Left renal cortex interstitium (tissue), 4 donors: Measurements from ENCODE around the gene CSPG4. TPM values are rescaled to one million over a fixed set of nuclear protein-coding genes. Genes with fewer than 3 reads are reported as not detected.
"Not testable (repeated sequence)": the region's sequence is repeated elsewhere in the genome, so short reads cannot be mapped to it uniquely, and the experiment has no call there.

ENCODE experiments used
- DNase-seq, 4 donors: peaks; one replicate each; pipeline ENCODE4 v3.0.0-alpha.2; 2013; ENCODE audit warnings: low read depth in 4 of 4, low spot score in 2 of 4, missing footprints in 1 of 4
- polyA plus RNA-seq, 4 donors: library from polyadenylated mRNA; unstranded; fragments of 120-200 nt; gene quantifications; one replicate each; pipeline ENCODE4 v1.2.1, GENCODE V29; 2013; ENCODE audit not compliant: insufficient read length in 4 of 4

Gene CSPG4
- polyA plus RNA-seq, 4 donors: 6.9 to 10.2 (median 9.4) TPM

- no peak for DNase-seq
Measured at GRCh38 chr15:75725006-75725718, 12.5 kb upstream of the CSPG4 start.

GRCh38 chr15:75723847-75724660, 11.4 kb upstream of the CSPG4 start:
- DNase-seq: peak; percentile 82 to 95 (median 86)

DNA sequence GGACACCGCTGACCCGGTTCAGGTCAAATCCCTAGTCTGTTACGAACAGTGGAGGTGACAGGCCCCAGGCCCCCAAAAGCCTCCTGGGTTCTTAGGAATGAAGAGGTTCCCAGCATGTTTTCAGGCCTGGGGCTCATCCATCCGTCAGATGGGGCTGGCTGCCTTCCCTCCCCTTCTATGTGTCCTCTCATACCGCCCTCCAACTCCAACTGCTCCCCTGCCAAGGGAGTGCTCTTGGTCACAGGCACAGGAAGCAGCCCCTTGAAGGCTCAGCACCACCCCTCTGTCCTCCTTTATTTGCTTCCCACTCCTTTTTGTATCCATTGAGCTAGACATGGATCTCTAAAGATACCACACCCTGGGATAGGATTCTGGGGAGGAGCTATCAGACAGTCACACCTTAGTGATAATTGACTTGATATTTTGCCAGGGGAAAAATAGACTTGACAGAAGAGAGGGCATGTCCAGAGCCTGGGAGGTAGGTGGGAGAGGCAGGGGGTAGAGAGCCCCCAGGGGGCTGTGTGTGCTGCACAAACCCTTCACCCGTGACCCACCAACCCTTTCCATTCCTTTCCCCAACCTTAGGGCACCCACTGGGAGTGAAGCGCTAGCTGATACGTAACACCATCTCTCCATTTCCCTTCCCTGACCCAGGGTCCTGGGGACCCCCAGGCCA, 10.7 kb upstream of the CSPG4 start:
- DNase-seq: no peak

- no peak for DNase-seq
Measured at GRCh38 chr15:75721923-75722870, 9.5 kb upstream of the CSPG4 start.

GRCh38 chr15:75721480-75721922, 8.9 kb upstream of the CSPG4 start:
- DNase-seq: no peak

- no peak for DNase-seq
Measured at GRCh38 chr15:75720787-75721479, 8.3 kb upstream of the CSPG4 start.

DNA sequence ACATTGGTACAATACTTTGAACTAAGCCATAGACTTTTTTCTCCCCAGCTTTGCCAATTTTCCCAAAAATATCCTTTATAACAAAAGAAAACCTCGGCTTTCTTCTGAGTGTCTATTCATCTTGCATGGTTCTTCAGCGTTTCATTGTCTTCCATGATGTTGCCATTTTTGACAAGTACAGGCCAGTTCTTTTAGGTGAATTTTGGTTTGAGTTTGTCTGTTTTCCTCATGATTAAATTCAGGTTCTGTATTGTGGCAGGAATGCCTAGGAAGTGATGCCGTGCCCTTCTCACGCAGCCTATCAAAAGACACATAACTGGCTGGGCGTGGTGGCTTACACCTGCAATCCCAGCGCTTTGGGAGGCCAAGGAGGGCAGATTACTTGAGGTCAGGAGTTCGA, 7.6 kb upstream of the CSPG4 start:
- DNase-seq: no peak

DNA sequence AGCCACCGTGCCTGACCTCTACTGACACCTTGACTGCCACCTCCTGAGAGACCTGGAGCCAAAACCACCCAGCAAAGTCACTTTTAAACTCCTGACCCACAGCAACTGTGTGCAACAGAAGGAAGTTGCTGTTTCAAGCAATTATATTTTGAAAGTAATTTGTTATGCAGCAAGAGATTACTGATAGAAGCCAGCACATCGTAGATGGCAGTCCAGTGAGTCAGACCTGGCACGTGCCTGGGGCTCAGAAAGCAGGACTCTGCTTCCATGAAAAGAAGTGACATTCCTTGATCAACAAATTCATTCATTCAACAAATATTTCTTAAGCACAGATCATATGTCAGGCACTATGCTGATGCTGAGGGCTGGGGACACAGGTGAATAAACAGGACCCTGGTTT, 5.7 kb upstream of the CSPG4 start:
- no peak for DNase-seq

GRCh38 chr15:75717001-75717400, 4.4 kb upstream of the CSPG4 start:
- DNase-seq: not testable (repeated sequence)

GRCh38 chr15:75716249-75716950, 3.8 kb upstream of the CSPG4 start:
- DNase-seq: not testable (repeated sequence)

DNA sequence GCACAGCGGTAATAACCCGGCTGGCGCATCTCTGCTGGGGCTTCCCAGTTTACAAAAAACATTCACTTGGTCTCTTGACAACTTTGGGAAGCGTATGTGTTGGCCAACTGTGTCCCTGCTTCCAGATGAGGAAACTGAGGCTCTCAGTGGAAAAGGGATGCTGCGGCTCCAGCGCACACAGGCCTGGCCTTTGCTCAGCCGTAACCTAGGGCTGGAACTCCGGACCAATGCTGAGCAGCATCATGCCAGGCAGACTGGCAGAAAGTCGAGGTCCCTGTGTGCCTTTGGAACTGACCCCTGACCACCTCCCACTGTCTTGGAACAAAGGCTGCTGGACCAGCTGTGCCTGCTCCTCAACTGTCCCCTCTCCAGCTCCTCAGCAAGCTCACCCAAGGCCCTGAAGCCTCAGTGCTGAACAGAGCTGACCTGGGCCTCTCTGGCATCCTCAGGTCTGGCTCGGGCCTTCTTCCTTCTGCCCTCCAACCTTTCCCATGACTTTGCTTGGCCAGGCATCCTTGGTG, 2.7 kb upstream of the CSPG4 start:
- not testable (repeated sequence) for DNase-seq

DNA sequence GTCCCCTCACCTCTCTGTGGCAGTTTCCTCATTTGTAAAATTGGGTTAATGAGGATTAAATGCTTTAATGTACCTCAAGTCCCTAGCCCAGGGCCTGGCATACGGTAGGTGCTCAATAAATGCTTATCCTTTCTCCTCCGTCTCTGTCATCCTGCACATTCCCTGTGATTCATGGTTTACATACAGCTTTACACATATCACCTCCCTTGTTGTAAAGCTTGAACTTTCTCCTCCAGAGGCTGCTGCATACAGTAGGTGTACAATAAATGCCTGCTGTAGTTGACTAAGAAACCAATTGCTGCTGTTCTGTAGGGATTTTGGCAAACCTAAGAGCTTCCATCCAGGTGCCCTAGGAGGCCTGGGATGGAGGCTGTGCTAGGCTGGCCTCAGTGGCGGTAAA, 1.5 kb upstream of the CSPG4 start:
- no peak for DNase-seq

GRCh38 chr15:75713338-75713895, 769 bp upstream of the CSPG4 start:
- DNase-seq: peak in 1 of 4 donors; percentile 36

- not testable (repeated sequence) for DNase-seq
Measured at GRCh38 chr15:75711495-75711894, 1.2 kb downstream of the CSPG4 start.

DNA sequence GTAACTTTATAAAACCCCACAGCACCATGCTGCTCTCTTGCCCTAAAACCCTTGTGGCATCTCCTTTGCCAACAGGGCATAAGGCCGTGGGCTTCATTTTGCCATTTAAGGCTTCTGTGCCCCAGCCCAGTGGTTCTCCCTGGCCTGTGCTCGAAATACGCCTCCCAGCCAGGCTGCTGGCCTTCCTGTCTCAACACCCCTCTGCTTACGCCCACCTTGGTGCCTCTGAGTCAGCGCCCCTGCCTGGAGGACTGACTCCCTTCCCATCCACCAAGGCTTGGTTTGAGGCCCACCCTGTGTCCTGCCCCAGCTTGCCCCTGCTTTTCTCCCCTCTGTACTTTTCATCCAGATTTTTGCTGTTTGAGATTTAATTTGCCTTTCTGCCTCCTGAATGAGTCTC, 1.8 kb downstream of the CSPG4 start:
- DNase-seq: not testable (repeated sequence)

- DNase-seq: not testable (repeated sequence)
Measured at GRCh38 chr15:75709458-75709857, 3.2 kb downstream of the CSPG4 start.

- DNase-seq: no peak
Measured at GRCh38 chr15:75706682-75706954, 6.0 kb downstream of the CSPG4 start.

- no peak for DNase-seq
Measured at GRCh38 chr15:75705854-75706681, 6.6 kb downstream of the CSPG4 start.
